Naive thymus-derived CD8-positive, alpha-beta T cell (primary cell): ENCODE measurements around the gene TMEM272. TPM values are rescaled to one million over a fixed set of nuclear protein-coding genes. Genes with fewer than 3 reads are reported as not detected.

ENCODE experiments used
- ATAC-seq, 2 donors: fragments of 150-1000 bp; cut with Tn5 transposase in 1 of 2; sonication (Bioruptor Pico), chemical (Tn5 transposase) in 1 of 2; 1 replicate in 1 of 2; 2 replicates in 1 of 2; pipeline ENCODE4 v1.10.0; 2021; ENCODE audit warnings: mild to moderate bottlenecking in 2 of 2, moderate library complexity in 2 of 2
- POLR2A ChIA-PET: fragments of 350-600 bp; sonication (Branson Sonifier 250); formaldehyde crosslinking; loops from one replicate; lab custom pipeline; 2021; ENCODE audit warnings: antibody characterized with exemption; lab: Charles Lee
- DNase-seq, 10 donors: peaks; one replicate each; pipeline versions ENCODE4 v3.0.0 to v3.0.0-alpha.2; 2020 to 2022
- H3K27ac Mint-ChIP-seq, 10 donors: one replicate each; pipeline ENCODE4 v1.8.0; 2020 to 2022; ENCODE audit warnings: mild to moderate bottlenecking in 10 of 10, mixed read lengths in 10 of 10, moderate library complexity in 4 of 10, inconsistent platforms in 1 of 10
- H3K27me3 Mint-ChIP-seq, 5 donors: one replicate each; pipeline ENCODE4 v1.8.0; 2021 to 2022; ENCODE audit warnings: mixed read lengths in 5 of 5
- H3K36me3 Mint-ChIP-seq, 3 donors: one replicate each; pipeline ENCODE4 v1.8.0; 2020 to 2022; ENCODE audit warnings: mixed read lengths in 3 of 3, mild to moderate bottlenecking in 2 of 3, inconsistent platforms in 1 of 3
- H3K4me1 Mint-ChIP-seq, 4 donors: one replicate each; pipeline ENCODE4 v1.8.0; 2021 to 2022; ENCODE audit warnings: mixed read lengths in 4 of 4
- H3K4me3 Mint-ChIP-seq, 10 donors: one replicate each; pipeline ENCODE4 v1.8.0; 2020 to 2022; ENCODE audit warnings: mild to moderate bottlenecking in 10 of 10, mixed read lengths in 10 of 10, moderate library complexity in 6 of 10, inconsistent platforms in 1 of 10
- H3K9me3 Mint-ChIP-seq, 9 donors: one replicate each; pipeline ENCODE4 v1.8.0; 2020 to 2022; ENCODE audit warnings: mixed read lengths in 9 of 9, mild to moderate bottlenecking in 3 of 9, inconsistent platforms in 1 of 9, moderate library complexity in 1 of 9
- polyA plus RNA-seq, 3 donors: library from polyadenylated mRNA; unstranded; fragments of 300-500 nt; fragmentation: Illumina TruSeq; gene quantifications; one replicate each; pipeline ENCODE4 v1.2.3, GENCODE V29; 2021
- total RNA-seq, 8 experiments: library from RNA in 2 of 8; stranded (reverse) in 2 of 8; gene quantifications; one replicate each; pipeline ENCODE4 v1.2.3 and lab custom pipeline; 2021 to 2026

TMEM272 gene
- total and polyA plus RNA-seq, 5 experiments from 2014 or later = 0.29 to 15.4 (median 0.75) TPM

- H3K27ac Mint-ChIP-seq = peak overlapping the region; percentile 91 to 99 (median 96)
- H3K9me3 Mint-ChIP-seq = no peaks in the 10 kb centered on the region
- peaks cover 51 to 97% (median 74%) of the 10 kb centered on the region in 4 donors for H3K4me1 Mint-ChIP-seq
- H3K4me3 Mint-ChIP-seq = peak overlapping the region; percentile 87 to 99 (median 97)
- H3K36me3 Mint-ChIP-seq = peaks cover 14 to 40% (median 15%) of the 10 kb centered on the region in 3 donors
- H3K27me3 Mint-ChIP-seq = no peaks in the 10 kb centered on the region
- DNase-seq = no peak
- POLR2A ChIA-PET = interaction anchor here (0.9 to 12.8 kb wide), 4 partner anchors 11 to 367 kb away, joined by 3 to 173 read pairs (median 120); partner anchors contain the start of genes DHRS12 and INTS6
- ATAC-seq = no peak
These were observed 24.9 kb downstream of the TMEM272 start for GRCh38 chr13:51820016-51820597.

- POLR2A ChIA-PET = interaction anchor here (0.9 to 12.8 kb wide), 4 partner anchors 11 to 366 kb away, joined by 3 to 173 read pairs (median 120); partner anchors contain the start of genes DHRS12 and INTS6
- Mint-ChIP-seq H3K4me1 (peaks cover 52 to 98% (median 78%) of the 10 kb centered on the region in 4 donors), H3K27me3 (no peaks in the 10 kb centered on the region), H3K4me3 (peak overlapping the region; percentile 87 to 99 (median 97)), H3K27ac (peak overlapping the region; percentile 91 to 99 (median 96)), H3K9me3 (no peaks in the 10 kb centered on the region), H3K36me3 (peaks cover 14 to 41% (median 15%) of the 10 kb centered on the region in 3 donors)
- DNase-seq (no peak), ATAC-seq (no peak)
These were observed 25.4 kb downstream of the TMEM272 start for GRCh38 chr13:51819544-51819943.

GRCh38 chr13:51818781-51819511 lies 26.0 kb downstream of the TMEM272 start:
- peak overlapping the region; percentile 87 to 99 (median 97) for H3K4me3 Mint-ChIP-seq
- no peaks in the 10 kb centered on the region for H3K9me3 Mint-ChIP-seq
- POLR2A ChIA-PET = interaction anchor here (1.1 to 12.8 kb wide), 4 partner anchors 8 to 366 kb away, joined by 4 to 173 read pairs (median 120); partner anchors contain the start of genes DHRS12 and INTS6
- ATAC-seq = peak; percentile 26 to 53
- H3K4me1 Mint-ChIP-seq = peaks cover 52 to 98% (median 84%) of the 10 kb centered on the region in 4 donors
- DNase-seq = peak in 3 of 10 donors; percentile 36 to 57 (median 54)
- H3K27ac Mint-ChIP-seq = peak overlapping the region; percentile 91 to 99 (median 96)
- no peaks in the 10 kb centered on the region for H3K27me3 Mint-ChIP-seq
- peaks cover 9 to 41% (median 10%) of the 10 kb centered on the region in 3 donors for H3K36me3 Mint-ChIP-seq

GRCh38 chr13:51818276-51818675 lies 26.7 kb downstream of the TMEM272 start:
- Mint-ChIP-seq H3K27ac (peak overlapping the region; percentile 91 to 99 (median 96)), H3K27me3 (no peaks in the 10 kb centered on the region), H3K36me3 (peaks cover 7 to 44% (median 10%) of the 10 kb centered on the region in 3 donors), H3K9me3 (no peaks in the 10 kb centered on the region), H3K4me3 (peak overlapping the region; percentile 34 to 99 (median 97)), H3K4me1 (peaks cover 52 to 97% (median 91%) of the 10 kb centered on the region in 4 donors)
- DNase-seq (no peak), ATAC-seq (no peak)
- POLR2A ChIA-PET = interaction anchor here (1.1 to 12.8 kb wide), 3 partner anchors 8 to 14 kb away, joined by 4 to 173 read pairs (median 92); partner anchors contain the start of gene DHRS12

DNA sequence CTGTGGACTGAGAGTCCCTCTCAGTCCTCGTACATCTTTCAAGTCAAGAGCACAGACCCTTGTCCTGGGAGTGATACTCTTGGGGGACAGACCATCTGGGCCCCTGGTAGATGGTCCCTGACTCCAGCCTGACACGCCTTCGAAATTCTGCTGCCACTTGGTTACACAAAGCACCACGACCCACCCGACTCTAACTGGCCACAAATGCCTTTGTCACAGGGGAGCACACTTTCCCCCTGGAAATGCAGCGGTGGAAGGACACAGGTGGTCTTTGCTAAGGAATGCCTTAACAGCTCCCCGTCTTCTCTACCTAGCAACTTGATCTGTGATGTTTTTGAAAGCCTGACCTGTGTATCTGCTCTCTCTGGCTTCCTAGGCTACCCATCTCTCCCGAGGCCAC lies 27.3 kb downstream of the TMEM272 start:
- Mint-ChIP-seq H3K27ac (peak overlapping the region; percentile 91 to 99 (median 96)), H3K4me3 (peak overlapping the region; percentile 50 to 99 (median 97)), H3K4me1 (peaks cover 53 to 97% (median 94%) of the 10 kb centered on the region in 4 donors), H3K27me3 (no peaks in the 10 kb centered on the region), H3K36me3 (peaks cover 7 to 49% (median 10%) of the 10 kb centered on the region in 3 donors), H3K9me3 (no peaks in the 10 kb centered on the region)
- DNase-seq (no peak), ATAC-seq (no peak)
- POLR2A ChIA-PET = interaction anchor here (1.1 to 12.8 kb wide), 3 partner anchors 9 to 14 kb away, joined by 4 to 173 read pairs (median 92); partner anchors contain the start of gene DHRS12

- no peaks in the 10 kb centered on the region for H3K27me3 Mint-ChIP-seq
- ATAC-seq (no peak), DNase-seq (no peak)
- peak overlapping the region; percentile 16 to 97 (median 60) for H3K4me3 Mint-ChIP-seq
- peaks cover 49 to 97% (median 95%) of the 10 kb centered on the region in 4 donors for H3K4me1 Mint-ChIP-seq
- H3K9me3 Mint-ChIP-seq = no peaks in the 10 kb centered on the region
- H3K27ac Mint-ChIP-seq = peak overlapping the region; percentile 91 to 99 (median 96)
- POLR2A ChIA-PET = interaction anchor here (1.4 to 6.8 kb wide), 5 partner anchors 9 to 21 kb away, joined by 6 to 72 read pairs (median 49); partner anchors contain the start of gene DHRS12
- H3K36me3 Mint-ChIP-seq = peaks cover 4 to 59% (median 10%) of the 10 kb centered on the region in 3 donors
These were observed 28.2 kb downstream of the TMEM272 start for GRCh38 chr13:51816604-51817249.

DNA sequence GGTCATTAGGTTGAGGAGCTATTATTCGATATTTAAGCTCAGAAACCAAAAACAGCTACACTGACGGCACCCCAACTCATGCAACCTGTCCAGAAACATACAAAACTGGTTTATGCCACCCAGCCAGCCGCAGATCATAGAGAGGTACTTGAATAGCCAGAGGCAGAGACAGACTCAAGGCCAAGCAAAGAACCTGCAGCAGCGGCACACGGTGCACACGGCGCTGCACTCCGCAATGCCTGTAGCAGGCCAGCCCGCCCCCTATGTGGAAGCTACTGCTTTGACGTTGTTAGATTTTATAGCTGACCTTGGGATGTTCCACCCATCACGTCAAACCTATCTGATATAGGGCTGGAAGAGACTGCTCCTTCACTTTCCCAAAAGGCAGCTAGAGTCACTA lies 29.1 kb downstream of the TMEM272 start:
- ATAC-seq (no peak), DNase-seq (no peak)
- Mint-ChIP-seq H3K36me3 (peaks cover 3 to 63% (median 10%) of the 10 kb centered on the region in 3 donors), H3K4me1 (peaks cover 46 to 93% (median 93%) of the 10 kb centered on the region in 4 donors), H3K9me3 (no peaks in the 10 kb centered on the region), H3K27me3 (no peaks in the 10 kb centered on the region), H3K4me3 (peak overlapping the region in 9 of 10 donors; percentile 64 to 83 (median 80)), H3K27ac (peak overlapping the region; percentile 91 to 99 (median 96))
- POLR2A ChIA-PET = interaction anchor here (0.6 to 6.8 kb wide), 8 partner anchors 10 to 363 kb away, joined by 3 to 72 read pairs (median 12); partner anchors contain the start of genes DHRS12 and INTS6

DNA sequence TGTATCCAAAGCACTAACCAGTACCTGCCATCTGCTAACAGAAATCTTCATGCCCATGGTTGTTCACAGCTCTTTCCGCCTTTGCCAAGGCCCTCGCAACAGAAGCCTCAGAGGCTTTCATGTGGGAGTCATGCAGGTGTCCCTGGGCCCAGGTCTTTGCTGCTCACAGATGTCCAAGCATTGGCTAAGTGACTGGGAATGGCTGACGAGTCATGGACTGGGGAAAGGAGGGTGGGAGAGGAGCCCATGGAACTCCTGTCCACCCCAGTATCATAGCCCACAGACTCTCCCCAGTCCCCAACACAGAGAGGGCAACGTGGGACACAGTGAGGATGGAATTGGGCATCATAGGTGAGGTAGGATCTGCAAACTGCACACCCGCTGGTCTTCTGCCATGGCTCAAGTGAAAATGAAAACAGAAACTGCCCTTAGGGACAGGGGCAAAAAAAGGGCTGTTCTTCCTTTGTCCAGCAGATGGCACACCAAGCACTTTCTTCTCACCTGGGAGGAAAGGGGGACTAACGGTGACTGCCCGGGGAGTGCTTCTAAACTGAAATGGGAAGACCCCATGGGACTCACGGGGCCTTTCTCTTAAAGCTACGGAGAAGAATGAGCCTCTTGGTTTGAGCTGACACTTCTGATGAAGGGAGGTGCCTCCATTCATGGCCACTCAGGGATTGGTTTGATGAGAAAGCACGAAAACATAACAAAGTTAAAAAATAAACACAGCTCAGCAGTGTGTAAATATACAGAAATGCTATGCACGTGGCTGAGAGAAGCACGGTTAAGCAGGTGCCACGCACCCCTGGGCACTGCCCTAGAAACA lies 29.9 kb downstream of the TMEM272 start:
- Mint-ChIP-seq H3K4me1 (peaks cover 38 to 89% (median 86%) of the 10 kb centered on the region in 4 donors), H3K9me3 (no peaks in the 10 kb centered on the region), H3K27me3 (no peaks in the 10 kb centered on the region), H3K4me3 (peak overlapping the region; percentile 52 to 83 (median 77)), H3K27ac (peak overlapping the region; percentile 91 to 99 (median 96)), H3K36me3 (peaks cover under 1 to 62% (median 9%) of the 10 kb centered on the region in 3 donors)
- ATAC-seq (peak; percentile 69 to 74), DNase-seq (peak; percentile 48 to 87 (median 77))
- POLR2A ChIA-PET = interaction anchor here (0.6 to 6.8 kb wide), 9 partner anchors 10 to 362 kb away, joined by 3 to 72 read pairs (median 6); partner anchors contain the start of genes DHRS12 and INTS6

DNA sequence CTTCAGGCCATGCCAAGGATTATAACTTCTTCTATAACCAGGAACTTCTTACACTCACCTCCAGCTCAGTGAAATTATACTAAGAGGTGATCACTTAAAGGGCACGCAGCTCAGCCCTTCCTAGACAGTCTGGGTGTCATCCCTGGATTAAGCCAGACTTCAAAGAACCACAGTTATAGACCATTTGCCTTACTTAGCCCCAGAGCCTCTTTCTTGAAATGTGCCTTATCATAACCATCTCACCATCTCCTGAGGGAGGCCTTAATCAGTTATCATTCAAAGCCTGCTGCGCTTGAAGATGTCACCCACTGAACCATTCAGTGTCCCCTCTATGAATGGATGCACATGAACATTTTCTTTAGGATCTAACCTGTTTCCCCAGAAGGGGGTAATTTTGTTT lies 30.9 kb downstream of the TMEM272 start:
- peak overlapping the region in 4 of 10 donors; percentile 3 to 67 (median 50) for H3K4me3 Mint-ChIP-seq
- no peak for DNase-seq
- H3K9me3 Mint-ChIP-seq = no peaks in the 10 kb centered on the region
- no peaks in the 10 kb centered on the region for H3K27me3 Mint-ChIP-seq
- peaks cover 34 to 88% (median 76%) of the 10 kb centered on the region in 4 donors for H3K4me1 Mint-ChIP-seq
- no peak for ATAC-seq
- POLR2A ChIA-PET = interaction anchor here (1.2 to 6.8 kb wide), 7 partner anchors 9 to 361 kb away, joined by 3 to 72 read pairs (median 33); partner anchors contain the start of genes DHRS12 and INTS6
- H3K27ac Mint-ChIP-seq = peak overlapping the region in 8 of 10 donors; percentile 63 to 99 (median 94)
- H3K36me3 Mint-ChIP-seq = peaks cover 4 to 64% (median 16%) of the 10 kb centered on the region in 3 donors

GRCh38 chr13:51811920-51812451 lies 33.0 kb downstream of the TMEM272 start:
- Mint-ChIP-seq H3K27me3 (no peaks in the 10 kb centered on the region), H3K4me1 (peaks cover 20 to 79% (median 60%) of the 10 kb centered on the region in 4 donors), H3K4me3 (peak overlapping the region in 2 of 10 donors; percentile 30 to 41), H3K9me3 (no peaks in the 10 kb centered on the region), H3K36me3 (peaks cover 4 to 70% (median 24%) of the 10 kb centered on the region in 3 donors), H3K27ac (peak overlapping the region; percentile 48 to 99 (median 78))
- POLR2A ChIA-PET = interaction anchor here (1.3 to 6.8 kb wide), 5 partner anchors 7 to 358 kb away, joined by 6 to 72 read pairs (median 33); partner anchors contain the start of gene DHRS12
- no peak for DNase-seq
- ATAC-seq = no peak
